HUES64 (cell line): ENCODE measurements around the gene SNRK.

Experiments used
- H3K27ac ChIP-seq: 2 replicates; pipeline ENCODE4 v1.7.0; 2013; ENCODE audit warnings: low read depth, low read length, inconsistent platforms
- H3K27me3 ChIP-seq: 2 replicates; pipeline ENCODE4 v1.6.1; 2013; ENCODE audit warnings: mild to moderate bottlenecking, low read length; ENCODE audit not compliant: insufficient read depth
- H3K36me3 ChIP-seq: 2 replicates; pipeline ENCODE4 v1.6.1; 2013; ENCODE audit warnings: mild to moderate bottlenecking, low read length; ENCODE audit not compliant: insufficient read depth
- H3K4me1 ChIP-seq: 2 replicates; pipeline ENCODE4 v1.6.1; 2013; ENCODE audit warnings: mild to moderate bottlenecking, low read length, moderate library complexity; ENCODE audit not compliant: insufficient read depth
- H3K4me3 ChIP-seq: 2 replicates; pipeline ENCODE4 v1.5.1; 2013; ENCODE audit warnings: mild to moderate bottlenecking, low read length, moderate library complexity
- H3K9ac ChIP-seq: 2 replicates; pipeline ENCODE4 v1.6.1; 2013; ENCODE audit warnings: mild to moderate bottlenecking, low read depth, low read length
- H3K9me3 ChIP-seq: 2 replicates; pipeline ENCODE4 v1.6.1; 2013; ENCODE audit warnings: low read depth, low read length; ENCODE audit not compliant: insufficient read depth
- WGBS: fragments of 150-250, 120-280 bp; methylation state at CpG from one replicate; pipeline ENCODE4 v1.1.7; 2013; ENCODE audit warnings: missing lambda C conversion rate; 5-methylcytosine and 5-hydroxymethylcytosine counted together

The SNRK gene

GRCh38 chr3:43372809-43373559, 86.6 kb downstream of the SNRK start:
- Histone ChIP-seq H3K4me3 (no peak overlapping the region), H3K27me3 (no peaks in the 10 kb centered on the region), H3K4me1 (peaks cover 18% of the 10 kb centered on the region), H3K9ac (no peak overlapping the region), H3K36me3 (no peaks in the 10 kb centered on the region), H3K27ac (peak overlapping the region; percentile 71; the same call in 1 of the 2 replicates), H3K9me3 (no peaks in the 10 kb centered on the region)
- WGBS = 63% methylated on average over 11 of the region's 11 CpGs

- no peaks in the 10 kb centered on the region for H3K36me3 ChIP-seq
These were observed 87.2 kb downstream of the SNRK start for GRCh38 chr3:43373560-43373928.

GRCh38 chr3:43378066-43378935, 92.0 kb downstream of the SNRK start:
- H3K9ac ChIP-seq = no peak overlapping the region
- H3K36me3 ChIP-seq = no peaks in the 10 kb centered on the region
- no peaks in the 10 kb centered on the region for H3K27me3 ChIP-seq
- peaks cover 16% of the 10 kb centered on the region for H3K4me1 ChIP-seq
- no peaks in the 10 kb centered on the region for H3K9me3 ChIP-seq
- no peak overlapping the region for H3K4me3 ChIP-seq
- no peak overlapping the region for H3K27ac ChIP-seq
- WGBS = 86% methylated on average over 2 of the region's 2 CpGs

More at GRCh38 chr3:43373560-43373928, 87.2 kb downstream of the SNRK start:
- H3K4me1 ChIP-seq = peaks cover 22% of the 10 kb centered on the region
- peak overlapping the region; percentile 71; the same call in 1 of the 2 replicates for H3K27ac ChIP-seq
- H3K9me3 ChIP-seq = no peaks in the 10 kb centered on the region
- H3K9ac ChIP-seq = no peak overlapping the region
- 92% methylated on average over 3 of the region's 3 CpGs for WGBS
- no peaks in the 10 kb centered on the region for H3K27me3 ChIP-seq
- no peak overlapping the region for H3K4me3 ChIP-seq

- Histone ChIP-seq H3K9me3 (no peaks in the 10 kb centered on the region), H3K27ac (no peak overlapping the region), H3K4me3 (no peak overlapping the region), H3K27me3 (no peaks in the 10 kb centered on the region), H3K9ac (no peak overlapping the region), H3K36me3 (no peaks in the 10 kb centered on the region), H3K4me1 (peaks cover 8% of the 10 kb centered on the region)
- WGBS = 92% methylated on average over 3 of the region's 3 CpGs
These were observed 93.0 kb downstream of the SNRK start for GRCh38 chr3:43379343-43379742.

- peaks cover 5% of the 10 kb centered on the region; the same call in 1 of the 2 replicates for H3K4me1 ChIP-seq
- no peaks in the 10 kb centered on the region for H3K27me3 ChIP-seq
- H3K27ac ChIP-seq = no peak overlapping the region
- H3K36me3 ChIP-seq = no peaks in the 10 kb centered on the region
- H3K9me3 ChIP-seq = no peaks in the 10 kb centered on the region
- WGBS = 92% methylated on average over 5 of the region's 5 CpGs
- no peak overlapping the region for H3K4me3 ChIP-seq
- H3K9ac ChIP-seq = no peak overlapping the region
These were observed 101.8 kb downstream of the SNRK start for GRCh38 chr3:43388175-43388574.

- Histone ChIP-seq H3K27me3 (no peaks in the 10 kb centered on the region), H3K9ac (no peak overlapping the region)
These were observed 102.6 kb downstream of the SNRK start for GRCh38 chr3:43388915-43389314.

GRCh38 chr3:43389388-43390254, 103.3 kb downstream of the SNRK start:
- Histone ChIP-seq H3K9ac (no peak overlapping the region), H3K4me1 (peaks cover 5% of the 10 kb centered on the region; the same call in 1 of the 2 replicates), H3K9me3 (no peaks in the 10 kb centered on the region), H3K27me3 (no peaks in the 10 kb centered on the region), H3K4me3 (no peak overlapping the region), H3K36me3 (no peaks in the 10 kb centered on the region), H3K27ac (no peak overlapping the region)
- WGBS = 94% methylated on average over 9 of the region's 10 CpGs

More at GRCh38 chr3:43388915-43389314, 102.6 kb downstream of the SNRK start:
- Histone ChIP-seq H3K27ac (no peak overlapping the region), H3K4me3 (no peak overlapping the region), H3K36me3 (no peaks in the 10 kb centered on the region), H3K4me1 (peaks cover 5% of the 10 kb centered on the region; the same call in 1 of the 2 replicates), H3K9me3 (no peaks in the 10 kb centered on the region)

- Histone ChIP-seq H3K9ac (no peak overlapping the region), H3K4me3 (no peak overlapping the region), H3K4me1 (peaks cover 5% of the 10 kb centered on the region; the same call in 1 of the 2 replicates), H3K9me3 (no peaks in the 10 kb centered on the region), H3K27me3 (no peaks in the 10 kb centered on the region), H3K27ac (no peak overlapping the region), H3K36me3 (no peaks in the 10 kb centered on the region)
- WGBS = 97% methylated on average over 1 of the region's 1 CpG
These were observed 103.9 kb downstream of the SNRK start for GRCh38 chr3:43390255-43390588.

GRCh38 chr3:43391621-43392020, 105.3 kb downstream of the SNRK start:
- Histone ChIP-seq H3K9ac (no peak overlapping the region), H3K36me3 (no peaks in the 10 kb centered on the region), H3K9me3 (no peaks in the 10 kb centered on the region), H3K4me3 (no peak overlapping the region), H3K27me3 (no peaks in the 10 kb centered on the region), H3K27ac (no peak overlapping the region), H3K4me1 (no peaks in the 10 kb centered on the region)
- WGBS = 58% methylated on average over 1 of the region's 1 CpG

GRCh38 chr3:43394041-43394554, 107.8 kb downstream of the SNRK start:
- Histone ChIP-seq H3K4me3 (no peak overlapping the region), H3K9ac (no peak overlapping the region), H3K9me3 (no peaks in the 10 kb centered on the region), H3K4me1 (no peaks in the 10 kb centered on the region), H3K27ac (no peak overlapping the region), H3K36me3 (no peaks in the 10 kb centered on the region), H3K27me3 (no peaks in the 10 kb centered on the region)
- WGBS = 66% methylated on average over 2 of the region's 2 CpGs
